Natural killer cell (primary cell): ENCODE results near the gene FAM107B. TPM values are rescaled to one million over a fixed set of nuclear protein-coding genes. Genes with fewer than 3 reads are reported as not detected.
"Not testable (repeated sequence)": the region's sequence is repeated elsewhere in the genome, so short reads cannot be mapped to it uniquely, and the experiment has no call there.

Experiments
- ATAC-seq, 3 donors: fragments of 150-1000 bp in 2 of 3; fragments of 200-7000 bp in 1 of 3; cut with Tn5 transposase; 1 replicate in 1 of 3; 2 replicates in 2 of 3; pipeline ENCODE4 v1.10.0; 2021; ENCODE audit warnings: mild to moderate bottlenecking in 2 of 3, moderate library complexity in 2 of 3
- DNase-seq, 2 donors: peaks; one replicate each; pipeline versions ENCODE4 v3.0.0 to v3.0.0-alpha.2; 2013 to 2021; ENCODE audit warnings: mixed read lengths in 1 of 2
- H3K27ac ChIP-seq: one replicate; pipeline ENCODE4 v1.5.1; 2013; ENCODE audit warnings: mild to moderate bottlenecking, low read length
- H3K27me3 ChIP-seq: one replicate; pipeline ENCODE4 v1.6.1; 2013; ENCODE audit warnings: low read length; ENCODE audit not compliant: control insufficient read depth, insufficient read depth
- H3K36me3 ChIP-seq: one replicate; pipeline ENCODE4 v1.6.1; 2013; ENCODE audit warnings: low read length; ENCODE audit not compliant: control insufficient read depth, insufficient read depth
- H3K4me1 ChIP-seq: one replicate; pipeline ENCODE4 v1.6.1; 2013; ENCODE audit warnings: low read length; ENCODE audit not compliant: control insufficient read depth, insufficient read depth
- H3K4me3 ChIP-seq: one replicate; pipeline ENCODE4 v1.5.1; 2013; ENCODE audit warnings: low read length
- H3K9me3 ChIP-seq: one replicate; pipeline ENCODE4 v1.6.1; 2013; ENCODE audit warnings: low read length; ENCODE audit not compliant: control insufficient read depth, insufficient read depth
- H3K27ac Mint-ChIP-seq, 2 donors: one replicate each; pipeline ENCODE4 v1.8.0; 2022; ENCODE audit warnings: mild to moderate bottlenecking in 2 of 2, mixed read lengths in 2 of 2, moderate library complexity in 1 of 2
- H3K27me3 Mint-ChIP-seq, 2 donors: one replicate each; pipeline ENCODE4 v1.8.0; 2022; ENCODE audit warnings: low read depth in 2 of 2, mixed read lengths in 2 of 2
- H3K36me3 Mint-ChIP-seq: one replicate; pipeline ENCODE4 v1.8.0; 2022; ENCODE audit warnings: mixed read lengths
- H3K4me1 Mint-ChIP-seq, 2 donors: one replicate each; pipeline ENCODE4 v1.8.0; 2022; ENCODE audit warnings: mixed read lengths in 2 of 2
- H3K4me3 Mint-ChIP-seq: one replicate; pipeline ENCODE4 v1.8.0; 2022; ENCODE audit warnings: mild to moderate bottlenecking, moderate library complexity, mixed read lengths
- H3K9me3 Mint-ChIP-seq, 2 donors: one replicate each; pipeline ENCODE4 v1.8.0; 2022; ENCODE audit warnings: mixed read lengths in 2 of 2
- WGBS: methylation state at CpG from one replicate; pipeline ENCODE4 v1.1.7; 2013; ENCODE audit warnings: missing lambda C conversion rate; ENCODE audit not compliant: insufficient coverage; 5-methylcytosine and 5-hydroxymethylcytosine counted together
- intact Hi-C: fragments of 100-400 bp; cut with micrococcal nuclease; formaldehyde crosslinking; loops from one replicate; pipeline ENCODE4 v1.14.2; 2022
- total RNA-seq, 4 donors: library from RNA; stranded (reverse); fragments of 120-200 nt in 1 of 4; gene quantifications; one replicate each; pipeline versions ENCODE4 v1.2.3 to v1.2.4, GENCODE V29; 2013 to 2022
- TF ChIP-seq, protein P1 (sequence below): fragments of 200-600 bp; IDR thresholded peaks from one replicate; pipeline ENCODE4 v1.8.0; 2022; ENCODE audit warnings: antibody characterized with exemption

FAM107B gene
- total RNA-seq, 3 donors from 2014 or later (not counting 1 experiment from before 2014, with no cell fraction given), result 165 to 226 (median 224) TPM

- ATAC-seq (no peak), DNase-seq (no peak)
- H3K4me1 Mint-ChIP-seq, result no peaks in the 10 kb centered on the region
- intact Hi-C loops, result no loop called here
- H3K9me3 Mint-ChIP-seq, result no peaks in the 10 kb centered on the region
- Histone ChIP-seq H3K27ac (no peak overlapping the region), H3K4me1 (no peaks in the 10 kb centered on the region), H3K9me3 (no peaks in the 10 kb centered on the region), H3K36me3 (no peaks in the 10 kb centered on the region), H3K4me3 (no peak overlapping the region), H3K27me3 (no peaks in the 10 kb centered on the region)
- TF ChIP-seq, protein P1, sequence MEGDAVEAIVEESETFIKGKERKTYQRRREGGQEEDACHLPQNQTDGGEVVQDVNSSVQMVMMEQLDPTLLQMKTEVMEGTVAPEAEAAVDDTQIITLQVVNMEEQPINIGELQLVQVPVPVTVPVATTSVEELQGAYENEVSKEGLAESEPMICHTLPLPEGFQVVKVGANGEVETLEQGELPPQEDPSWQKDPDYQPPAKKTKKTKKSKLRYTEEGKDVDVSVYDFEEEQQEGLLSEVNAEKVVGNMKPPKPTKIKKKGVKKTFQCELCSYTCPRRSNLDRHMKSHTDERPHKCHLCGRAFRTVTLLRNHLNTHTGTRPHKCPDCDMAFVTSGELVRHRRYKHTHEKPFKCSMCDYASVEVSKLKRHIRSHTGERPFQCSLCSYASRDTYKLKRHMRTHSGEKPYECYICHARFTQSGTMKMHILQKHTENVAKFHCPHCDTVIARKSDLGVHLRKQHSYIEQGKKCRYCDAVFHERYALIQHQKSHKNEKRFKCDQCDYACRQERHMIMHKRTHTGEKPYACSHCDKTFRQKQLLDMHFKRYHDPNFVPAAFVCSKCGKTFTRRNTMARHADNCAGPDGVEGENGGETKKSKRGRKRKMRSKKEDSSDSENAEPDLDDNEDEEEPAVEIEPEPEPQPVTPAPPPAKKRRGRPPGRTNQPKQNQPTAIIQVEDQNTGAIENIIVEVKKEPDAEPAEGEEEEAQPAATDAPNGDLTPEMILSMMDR, result no peak
- H3K36me3 Mint-ChIP-seq, result no peaks in the 10 kb centered on the region
- no peak overlapping the region for H3K4me3 Mint-ChIP-seq
- H3K27me3 Mint-ChIP-seq, result no peaks in the 10 kb centered on the region
- 98% methylated on average over 5 of the region's 5 CpGs for WGBS
- H3K27ac Mint-ChIP-seq, result no peak overlapping the region
Observed at GRCh38 chr10:14712991-14713424, 61.7 kb downstream of the FAM107B start.

- ATAC-seq, H3K9me3 ChIP-seq, DNase-seq, H3K4me1 ChIP-seq, H3K9me3 Mint-ChIP-seq, H3K4me1 Mint-ChIP-seq, H3K27me3 ChIP-seq, H3K27me3 Mint-ChIP-seq, H3K4me3 Mint-ChIP-seq, H3K36me3 Mint-ChIP-seq, H3K4me3 ChIP-seq, H3K36me3 ChIP-seq, intact Hi-C loops, H3K27ac Mint-ChIP-seq, H3K27ac ChIP-seq: not testable (repeated sequence)
- WGBS, result 96% methylated on average over 2 of the region's 3 CpGs
Observed at GRCh38 chr10:14709344-14709743, 65.4 kb downstream of the FAM107B start.

DNA sequence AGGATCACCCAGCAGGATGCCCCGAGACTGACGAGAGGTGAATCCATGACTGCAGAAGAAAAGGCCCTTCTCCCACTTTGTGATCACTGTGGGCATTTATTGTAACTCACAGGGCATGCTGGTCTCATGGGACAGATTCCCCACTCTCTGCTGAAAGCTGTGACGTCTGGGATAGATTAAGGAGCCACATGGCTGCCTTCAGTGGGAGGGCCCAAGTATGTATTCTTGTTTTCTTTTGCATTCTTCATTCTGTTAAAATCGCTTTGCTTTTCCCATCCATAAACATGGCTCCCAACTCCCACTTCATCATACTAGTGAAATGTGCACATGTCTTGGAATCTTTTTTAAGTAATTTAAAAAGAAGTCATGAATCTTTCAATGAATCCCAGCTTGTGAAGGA is 67.2 kb downstream of the FAM107B start:
- Mint-ChIP-seq H3K36me3 (no peaks in the 10 kb centered on the region), H3K9me3 (no peaks in the 10 kb centered on the region), H3K27ac (no peak overlapping the region), H3K4me1 (no peaks in the 10 kb centered on the region), H3K4me3 (no peak overlapping the region), H3K27me3 (no peaks in the 10 kb centered on the region)
- H3K4me1 ChIP-seq, result no peaks in the 10 kb centered on the region
- no peaks in the 10 kb centered on the region for H3K9me3 ChIP-seq
- no peaks in the 10 kb centered on the region for H3K27me3 ChIP-seq
- WGBS, result 90% methylated on average over 3 of the region's 4 CpGs
- no peak overlapping the region for H3K27ac ChIP-seq
- no peak overlapping the region for H3K4me3 ChIP-seq
- no peak for ATAC-seq
- TF ChIP-seq, protein P1, result no peak
- DNase-seq, result no peak
- no peaks in the 10 kb centered on the region for H3K36me3 ChIP-seq
- intact Hi-C loops, result no loop called here

DNA sequence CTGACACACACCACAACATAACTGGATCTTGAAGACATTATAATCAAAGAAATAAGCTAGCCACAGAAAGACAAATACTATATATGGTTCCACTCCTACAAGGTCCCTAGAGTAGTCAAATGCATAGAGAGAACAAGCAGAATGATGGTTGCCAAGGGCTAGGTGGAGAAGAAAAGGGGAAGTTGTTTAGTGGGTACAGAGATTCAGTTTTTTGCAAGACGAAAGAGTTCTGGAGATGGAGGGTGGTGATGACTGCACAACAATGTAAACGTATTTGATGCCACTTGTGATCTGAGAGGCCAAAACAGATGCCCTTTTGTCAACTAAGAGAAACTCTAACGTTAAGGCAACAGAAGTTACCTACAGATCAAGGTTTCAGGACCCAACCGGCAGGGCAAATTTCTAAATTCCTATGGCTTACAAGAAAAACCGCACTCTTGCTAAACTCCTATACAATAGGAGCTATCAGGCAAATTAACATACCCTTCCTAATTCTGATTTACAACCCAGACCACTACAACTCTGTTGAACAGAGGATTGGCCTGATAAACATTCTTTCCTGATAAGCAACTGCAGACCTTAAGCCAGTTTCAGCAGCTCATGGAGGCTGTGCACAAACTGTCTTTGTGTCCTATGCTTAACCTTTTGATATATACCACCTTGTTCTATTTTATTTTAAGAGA is 69.0 kb downstream of the FAM107B start:
- intact Hi-C loops, result no loop called here
- no peaks in the 10 kb centered on the region for H3K27me3 Mint-ChIP-seq
- ATAC-seq (no peak), DNase-seq (no peak)
- Histone ChIP-seq H3K27ac (no peak overlapping the region), H3K4me3 (no peak overlapping the region), H3K4me1 (no peaks in the 10 kb centered on the region), H3K9me3 (no peaks in the 10 kb centered on the region), H3K27me3 (no peaks in the 10 kb centered on the region), H3K36me3 (no peaks in the 10 kb centered on the region)
- TF ChIP-seq, protein P1, result no peak
- no peaks in the 10 kb centered on the region for H3K9me3 Mint-ChIP-seq
- no peak overlapping the region for H3K4me3 Mint-ChIP-seq
- no peak overlapping the region for H3K27ac Mint-ChIP-seq
- no peaks in the 10 kb centered on the region for H3K4me1 Mint-ChIP-seq
- 33% methylated on average over 5 of the region's 5 CpGs for WGBS
- H3K36me3 Mint-ChIP-seq, result no peaks in the 10 kb centered on the region
